D721Med (cell line): ENCODE results near the gene PEBP1.

ENCODE experiments used
- DNase-seq: peaks from one replicate; pipeline ENCODE4 v3.0.0; 2011; ENCODE audit warnings: low spot score; ENCODE audit not compliant: insufficient read length
- FAIRE-seq: peaks from 2 replicates; lab custom pipeline; 2011; peaks lifted over from hg19 to GRCh38; lab: Jason Lieb, UNC
- TF ChIP-seq, protein P1 (sequence below): IDR thresholded peaks from 2 replicates; pipeline ENCODE4 v1.5.1; 2012; ENCODE audit warnings: mild to moderate bottlenecking, control low read depth; ENCODE audit not compliant: insufficient read depth; ENCODE audit errors: missing control alignments

The PEBP1 gene

DNA sequence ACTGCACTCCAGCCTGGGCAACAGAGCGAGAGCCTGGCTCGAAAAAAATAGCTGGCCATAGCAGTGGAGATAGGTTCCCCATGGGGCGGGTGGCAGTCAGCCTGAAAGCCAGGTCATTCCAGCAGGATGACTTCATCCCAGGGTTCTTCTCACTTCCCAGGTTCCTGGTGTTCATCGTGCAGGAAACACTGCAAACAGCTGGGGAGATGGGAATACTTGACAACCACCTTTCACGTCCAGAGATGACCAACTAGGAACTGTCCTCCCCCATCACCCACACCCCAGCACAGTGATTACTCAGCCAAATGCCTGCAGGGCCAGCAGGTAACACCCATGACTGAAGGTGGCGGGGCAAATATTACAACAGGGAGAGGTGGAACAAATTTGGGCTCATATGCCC, 33.9 kb upstream of the PEBP1 start:
- no peak for DNase-seq
- no peak for FAIRE-seq
- TF ChIP-seq, protein P1, sequence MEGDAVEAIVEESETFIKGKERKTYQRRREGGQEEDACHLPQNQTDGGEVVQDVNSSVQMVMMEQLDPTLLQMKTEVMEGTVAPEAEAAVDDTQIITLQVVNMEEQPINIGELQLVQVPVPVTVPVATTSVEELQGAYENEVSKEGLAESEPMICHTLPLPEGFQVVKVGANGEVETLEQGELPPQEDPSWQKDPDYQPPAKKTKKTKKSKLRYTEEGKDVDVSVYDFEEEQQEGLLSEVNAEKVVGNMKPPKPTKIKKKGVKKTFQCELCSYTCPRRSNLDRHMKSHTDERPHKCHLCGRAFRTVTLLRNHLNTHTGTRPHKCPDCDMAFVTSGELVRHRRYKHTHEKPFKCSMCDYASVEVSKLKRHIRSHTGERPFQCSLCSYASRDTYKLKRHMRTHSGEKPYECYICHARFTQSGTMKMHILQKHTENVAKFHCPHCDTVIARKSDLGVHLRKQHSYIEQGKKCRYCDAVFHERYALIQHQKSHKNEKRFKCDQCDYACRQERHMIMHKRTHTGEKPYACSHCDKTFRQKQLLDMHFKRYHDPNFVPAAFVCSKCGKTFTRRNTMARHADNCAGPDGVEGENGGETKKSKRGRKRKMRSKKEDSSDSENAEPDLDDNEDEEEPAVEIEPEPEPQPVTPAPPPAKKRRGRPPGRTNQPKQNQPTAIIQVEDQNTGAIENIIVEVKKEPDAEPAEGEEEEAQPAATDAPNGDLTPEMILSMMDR = no peak

DNA sequence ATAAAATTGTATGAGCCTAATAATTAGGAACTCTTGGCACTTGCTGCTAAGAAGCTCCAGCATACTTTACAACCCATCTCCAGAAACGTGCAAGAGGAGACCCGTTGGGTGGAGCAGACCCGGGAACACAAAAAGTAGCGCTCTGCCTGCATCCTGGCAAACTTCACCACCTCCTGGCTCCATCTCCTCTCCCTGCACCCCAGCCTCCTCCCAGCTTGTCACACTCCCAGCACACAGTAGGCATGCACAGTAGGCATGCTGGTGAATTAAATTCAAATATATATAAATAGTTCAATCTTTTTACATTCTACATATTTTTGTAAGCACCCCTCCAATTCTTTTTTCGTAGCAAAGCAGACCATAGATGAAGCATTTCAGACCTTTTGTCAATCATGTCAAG, 33.3 kb upstream of the PEBP1 start:
- DNase-seq (no peak), FAIRE-seq (no peak)
- TF ChIP-seq, protein P1 = no peak

DNA sequence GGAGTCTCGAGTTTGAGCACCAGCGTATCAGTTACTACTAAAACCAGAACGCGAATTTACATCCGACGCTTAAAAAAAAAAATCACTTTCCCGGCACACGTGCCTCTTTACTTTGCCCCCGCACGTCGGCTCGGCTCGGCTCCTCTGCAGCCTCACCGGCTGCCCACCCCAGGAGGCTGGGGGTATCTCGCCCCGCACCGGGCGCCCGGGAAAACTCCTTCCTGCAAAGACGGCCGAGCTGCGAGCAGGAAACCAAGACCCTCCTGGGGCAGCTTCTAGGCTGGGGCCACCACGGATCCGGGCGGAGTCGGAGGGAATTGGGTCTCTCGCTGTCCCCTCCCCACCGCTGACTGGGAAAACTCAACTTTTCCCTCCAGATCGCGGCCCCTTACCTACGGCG, 32.7 kb upstream of the PEBP1 start:
- DNase-seq = no peak
- FAIRE-seq = no peak
- TF ChIP-seq, protein P1 = no peak

GRCh38 chr12:118103601-118104382, 32.1 kb upstream of the PEBP1 start, which contains the start of gene VSIG10:
Gene VSIG10, minus strand, starts transcription at chr12:118104011. Its CDS starts 340 bp downstream, at chr12:118103671.
- FAIRE-seq = no peak
- DNase-seq = peak; percentile 57

GRCh38 chr12:118107011-118107410, 28.9 kb upstream of the PEBP1 start:
- TF ChIP-seq, protein P1 = no peak
- FAIRE-seq = no peak
- DNase-seq = no peak

More at GRCh38 chr12:118103601-118104382, 32.1 kb upstream of the PEBP1 start, which contains the start of gene VSIG10:
- TF ChIP-seq, protein P1 = no peak

- no peak for FAIRE-seq
- TF ChIP-seq, protein P1 = no peak
- no peak for DNase-seq
Observed at GRCh38 chr12:118107694-118108093, 28.2 kb upstream of the PEBP1 start.

DNA sequence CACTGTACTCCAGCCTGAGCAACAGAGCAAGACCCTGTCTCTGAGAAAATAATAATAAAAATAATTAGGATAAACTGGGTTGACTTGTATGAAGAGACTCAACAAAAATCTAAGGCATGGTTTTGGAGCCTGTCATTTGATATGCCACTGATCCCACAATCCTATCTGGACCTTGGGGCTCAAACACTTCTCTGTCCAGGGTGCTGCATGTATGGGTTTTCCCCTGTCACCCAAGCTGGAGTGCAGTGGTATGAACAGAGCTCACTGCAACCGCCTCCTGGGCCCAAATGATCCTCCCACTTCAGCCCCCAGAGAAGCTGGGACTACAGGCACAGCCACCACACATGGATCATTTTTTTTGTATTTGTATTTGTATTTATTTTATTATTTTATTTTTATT, 26.8 kb upstream of the PEBP1 start:
- DNase-seq = no peak
- FAIRE-seq = no peak
- TF ChIP-seq, protein P1 = no peak
